Measurements from ENCODE around the gene ATP6V1A. TPM values are rescaled to one million over a fixed set of nuclear protein-coding genes. Genes with fewer than 3 reads are reported as not detected.
"Not testable (repeated sequence)": the region's sequence is repeated elsewhere in the genome, so short reads cannot be mapped to it uniquely, and the experiment has no call there.

Gene ATP6V1A
- total and polyA plus RNA-seq, 2 of the 13 experiments (the other 11 are each of a cell fraction or from before 2014, with no cell fraction given): 23.4 to 95.1 TPM

GRCh38 chr3:113849071-113849470, 102.2 kb downstream of the ATP6V1A start:
- H4K20me1 ChIP-seq (ENCODE audit: insufficient read depth, low read length); POLR2A ChIA-PET; H3K4me1 ChIP-seq (ENCODE audit: insufficient read depth, low read length); DNase-seq (ENCODE audit: low spot score); CTCF ChIA-PET (ENCODE audit: low intra/inter-chr PET ratio, low total read pairs); intact Hi-C loops (cut with micrococcal nuclease; ENCODE audit: unreplicated experiment); H3K9ac ChIP-seq (ENCODE audit: insufficient read depth, low read depth, low read length); FAIRE-seq; H3K27me3 ChIP-seq (ENCODE audit: control insufficient read depth in 1 of 2, insufficient read depth in 2 of 2, low read length in 2 of 2); BruUV-seq (replicated peaks); H2AFZ ChIP-seq (ENCODE audit: low read length); H3K9me3 ChIP-seq (ENCODE audit: low read length); H3K27ac ChIP-seq (ENCODE audit: extremely low read length, insufficient read depth, low read length); H3K79me2 ChIP-seq (ENCODE audit: insufficient read depth, low read length); in situ Hi-C loops (cut with HindIII; ENCODE audit: extremely low pct_ligation_motif_present, low pct_unique_long_range_greater_than_20kb); ATAC-seq; H3K36me3 ChIP-seq (replicated peaks in 1 of 2; ENCODE audit: control insufficient read depth in 1 of 2, insufficient read depth in 2 of 2, low read length in 2 of 2); H3K4me3 ChIP-seq (replicated peaks in 1 of 3; ENCODE audit: insufficient read depth in 1 of 3, low read depth in 2 of 3, low read length in 3 of 3); H3K4me2 ChIP-seq (ENCODE audit: low read depth, low read length): not testable (repeated sequence)
- 71% methylated on average over 3 of the region's 3 CpGs for WGBS (ENCODE audit: low lambda C conversion rate)
- peak in 1 of 2 experiments; percentile 25; a peak in 1 of 4 replicates for TF ChIP-seq MAFK (conservative IDR thresholded peaks at IDR 0.05 in 1 of 2, IDR thresholded peaks at IDR 0.05 in 1 of 2; ENCODE audit: low read length in 2 of 2)

GRCh38 chr3:113849841-113850240, 103.0 kb downstream of the ATP6V1A start:
- H3K9ac ChIP-seq (ENCODE audit: insufficient read depth, low read depth, low read length); H4K20me1 ChIP-seq (ENCODE audit: insufficient read depth, low read length); POLR2A ChIA-PET; intact Hi-C loops (cut with micrococcal nuclease; ENCODE audit: unreplicated experiment); H3K9me3 ChIP-seq (ENCODE audit: low read length); in situ Hi-C loops (cut with HindIII; ENCODE audit: extremely low pct_ligation_motif_present, low pct_unique_long_range_greater_than_20kb); H3K4me2 ChIP-seq (ENCODE audit: low read depth, low read length); ATAC-seq; H3K79me2 ChIP-seq (ENCODE audit: insufficient read depth, low read length); H3K4me1 ChIP-seq (ENCODE audit: insufficient read depth, low read length); CTCF ChIA-PET (ENCODE audit: low intra/inter-chr PET ratio, low total read pairs); BruUV-seq (replicated peaks); FAIRE-seq; DNase-seq (ENCODE audit: low spot score); H2AFZ ChIP-seq (ENCODE audit: low read length); H3K4me3 ChIP-seq (replicated peaks in 1 of 3; ENCODE audit: insufficient read depth in 1 of 3, low read depth in 2 of 3, low read length in 3 of 3); H3K36me3 ChIP-seq (replicated peaks in 1 of 2; ENCODE audit: control insufficient read depth in 1 of 2, insufficient read depth in 2 of 2, low read length in 2 of 2); H3K27me3 ChIP-seq (ENCODE audit: control insufficient read depth in 1 of 2, insufficient read depth in 2 of 2, low read length in 2 of 2); H3K27ac ChIP-seq (ENCODE audit: extremely low read length, insufficient read depth, low read length): not testable (repeated sequence)
- whole genome bisulfite sequencing (ENCODE audit: low lambda C conversion rate): 61% methylated on average over 5 of the region's 22 CpGs

- H3K27me3 ChIP-seq (ENCODE audit: control insufficient read depth in 1 of 2, insufficient read depth in 2 of 2, low read length in 2 of 2); H3K9ac ChIP-seq (ENCODE audit: insufficient read depth, low read depth, low read length); intact Hi-C loops (cut with micrococcal nuclease; ENCODE audit: unreplicated experiment); DNase-seq (ENCODE audit: low spot score); in situ Hi-C loops (cut with HindIII; ENCODE audit: extremely low pct_ligation_motif_present, low pct_unique_long_range_greater_than_20kb); POLR2A ChIA-PET; H2AFZ ChIP-seq (ENCODE audit: low read length); H3K79me2 ChIP-seq (ENCODE audit: insufficient read depth, low read length); H4K20me1 ChIP-seq (ENCODE audit: insufficient read depth, low read length); ATAC-seq; FAIRE-seq; H3K27ac ChIP-seq (ENCODE audit: extremely low read length, insufficient read depth, low read length); H3K4me1 ChIP-seq (ENCODE audit: insufficient read depth, low read length); H3K4me3 ChIP-seq (replicated peaks in 1 of 3; ENCODE audit: insufficient read depth in 1 of 3, low read depth in 2 of 3, low read length in 3 of 3); BruUV-seq (replicated peaks); H3K4me2 ChIP-seq (ENCODE audit: low read depth, low read length); CTCF ChIA-PET (ENCODE audit: low intra/inter-chr PET ratio, low total read pairs); H3K9me3 ChIP-seq (ENCODE audit: low read length); H3K36me3 ChIP-seq (replicated peaks in 1 of 2; ENCODE audit: control insufficient read depth in 1 of 2, insufficient read depth in 2 of 2, low read length in 2 of 2): not testable (repeated sequence)
- WGBS (ENCODE audit: low lambda C conversion rate): 70% methylated on average over 7 of the region's 9 CpGs
These were observed 103.6 kb downstream of the ATP6V1A start for GRCh38 chr3:113850391-113850790.
